Tibial nerve (tissue), 3 donors: ENCODE data around the gene JCHAIN.

Experiments
- POLR2A ChIP-seq, 2 donors: fragments of 450-650 bp; IDR thresholded peaks; one replicate each; pipeline ENCODE4 v1.6.1; 2017; ENCODE audit warnings: antibody characterized with exemption in 2 of 2, mild to moderate bottlenecking in 2 of 2, moderate library complexity in 2 of 2
- TF ChIP-seq, protein P1 (sequence below), 5 experiments: fragments of 200-600 bp in 3 of 5; fragments of 450-650 bp in 2 of 5; sonication (generic) in 3 of 5; IDR thresholded peaks; one replicate each; pipeline ENCODE4 v1.5.1; 2016 to 2019; ENCODE audit warnings: antibody characterized with exemption in 5 of 5, mild to moderate bottlenecking in 3 of 5, moderate library complexity in 2 of 5

DNA sequence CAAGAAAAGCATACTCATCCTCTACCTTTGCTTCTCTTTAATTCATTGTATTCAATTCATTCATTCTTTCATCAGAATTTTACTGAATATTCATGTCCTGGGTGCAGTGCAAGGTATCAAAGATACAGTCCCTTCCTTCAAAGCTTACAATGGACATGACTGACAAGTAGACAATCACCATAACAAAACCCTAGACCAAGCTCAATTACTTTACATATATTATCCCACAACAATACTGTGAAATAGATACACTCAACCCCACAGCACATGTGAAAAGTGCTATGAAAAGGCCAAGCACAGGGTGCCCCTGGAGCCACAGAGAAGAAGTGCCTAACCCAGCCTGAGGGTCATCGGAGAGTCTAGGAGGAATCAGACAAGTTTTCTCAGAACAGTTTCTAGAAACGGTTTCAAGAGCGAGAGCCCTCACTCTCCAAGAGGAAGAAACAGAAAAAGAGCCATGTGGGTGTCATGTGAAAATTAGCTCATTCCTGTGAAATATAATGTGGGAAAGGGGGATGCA lies 58.9 kb downstream of the JCHAIN start:
- no peak for TF ChIP-seq POLR2A (IDR thresholded peaks at IDR 0.05)
- TF ChIP-seq, protein P1, sequence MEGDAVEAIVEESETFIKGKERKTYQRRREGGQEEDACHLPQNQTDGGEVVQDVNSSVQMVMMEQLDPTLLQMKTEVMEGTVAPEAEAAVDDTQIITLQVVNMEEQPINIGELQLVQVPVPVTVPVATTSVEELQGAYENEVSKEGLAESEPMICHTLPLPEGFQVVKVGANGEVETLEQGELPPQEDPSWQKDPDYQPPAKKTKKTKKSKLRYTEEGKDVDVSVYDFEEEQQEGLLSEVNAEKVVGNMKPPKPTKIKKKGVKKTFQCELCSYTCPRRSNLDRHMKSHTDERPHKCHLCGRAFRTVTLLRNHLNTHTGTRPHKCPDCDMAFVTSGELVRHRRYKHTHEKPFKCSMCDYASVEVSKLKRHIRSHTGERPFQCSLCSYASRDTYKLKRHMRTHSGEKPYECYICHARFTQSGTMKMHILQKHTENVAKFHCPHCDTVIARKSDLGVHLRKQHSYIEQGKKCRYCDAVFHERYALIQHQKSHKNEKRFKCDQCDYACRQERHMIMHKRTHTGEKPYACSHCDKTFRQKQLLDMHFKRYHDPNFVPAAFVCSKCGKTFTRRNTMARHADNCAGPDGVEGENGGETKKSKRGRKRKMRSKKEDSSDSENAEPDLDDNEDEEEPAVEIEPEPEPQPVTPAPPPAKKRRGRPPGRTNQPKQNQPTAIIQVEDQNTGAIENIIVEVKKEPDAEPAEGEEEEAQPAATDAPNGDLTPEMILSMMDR (IDR thresholded peaks at IDR 0.05) = no peak
